Endothelial cell of umbilical vein (primary cell): Measurements from ENCODE around the gene ABI3BP. TPM values are rescaled to one million over a fixed set of nuclear protein-coding genes. Genes with fewer than 3 reads are reported as not detected.

Experiments
- BruUV-seq: library from RNA; stranded (reverse); fragments of 400-500 nt; replicated peaks from 2 replicates; lab custom pipeline; 2021; lab: Mats Ljungman, UMichigan
- CTCF ChIA-PET: fragments of 300-600, 350-600 bp; sonication (Branson Sonifier 250); formaldehyde crosslinking; loops from one replicate; lab custom pipeline; 2021; ENCODE audit warnings: antibody characterized with exemption, inconsistent platforms; lab: Charles Lee
- POLR2A ChIA-PET: fragments of 300-600, 350-600 bp; sonication (Branson Sonifier 250); formaldehyde crosslinking; loops from one replicate; lab custom pipeline; 2021; ENCODE audit warnings: antibody characterized with exemption, inconsistent platforms; lab: Charles Lee
- DNase-seq: peaks from one replicate; pipeline ENCODE4 v3.0.0-alpha.2; 2011; ENCODE audit warnings: low read depth, low spot score
- FAIRE-seq: peaks from 2 replicates; lab custom pipeline; 2011; peaks lifted over from hg19 to GRCh38; lab: Jason Lieb, UNC
- H2AFZ ChIP-seq: 2 replicates; pipeline ENCODE4 v1.6.0; 2012; ENCODE audit warnings: low read depth, low read length, control low read depth, inconsistent platforms
- H3K27ac ChIP-seq: 2 replicates; pipeline ENCODE4 v1.5.1; 2011; ENCODE audit warnings: low read depth, mild to moderate bottlenecking, control low read depth, low read length, moderate library complexity; ENCODE audit not compliant: insufficient read depth
- H3K27me3 ChIP-seq, 2 experiments: 2 replicates each; pipeline versions ENCODE4 v1.6.0 to v1.6.1; 2011; ENCODE audit warnings: low read length in 2 of 2, mixed read lengths in 1 of 2; ENCODE audit not compliant: control insufficient read depth in 2 of 2, insufficient read depth in 2 of 2
- H3K36me3 ChIP-seq, 2 experiments: 2 replicates in 1 of 2; 3 replicates in 1 of 2; pipeline ENCODE4 v1.5.1; 2011; ENCODE audit warnings: low read length in 2 of 2, mild to moderate bottlenecking in 1 of 2, moderate library complexity in 1 of 2; ENCODE audit not compliant: control insufficient read depth in 2 of 2, insufficient read depth in 2 of 2; ENCODE audit errors: extremely low read depth in 1 of 2
- H3K4me1 ChIP-seq: 3 replicates; pipeline ENCODE4 v1.5.1; 2011; ENCODE audit warnings: mild to moderate bottlenecking, low read length; ENCODE audit not compliant: control insufficient read depth, insufficient read depth; ENCODE audit errors: extremely low read depth
- H3K4me2 ChIP-seq: 2 replicates; pipeline ENCODE4 v1.6.1; 2011; ENCODE audit warnings: low read length, control low read depth, mixed read lengths; ENCODE audit not compliant: insufficient read depth
- H3K4me3 ChIP-seq, 3 experiments: fragments of 200-600 bp in 1 of 3; sonication (generic), shearing (Covaris generic) in 1 of 3; replicated peaks in 1 of 3; 2 replicates each; pipeline ENCODE4 v1.5.1; 2011 to 2016; ENCODE audit warnings: control low read depth in 3 of 3, low read length in 3 of 3, mild to moderate bottlenecking in 2 of 3, inconsistent platforms in 1 of 3, low read depth in 1 of 3, moderate library complexity in 1 of 3; ENCODE audit not compliant: insufficient read depth in 1 of 3
- H3K79me2 ChIP-seq: 2 replicates; pipeline ENCODE4 v1.6.0; 2012; ENCODE audit warnings: low read length, inconsistent platforms; ENCODE audit not compliant: control insufficient read depth, insufficient read depth
- H3K9ac ChIP-seq: replicated peaks from 2 replicates; pipeline ENCODE3; 2011; ENCODE audit warnings: low read length, control low read depth; ENCODE audit not compliant: insufficient read depth; ENCODE audit errors: extremely low read depth
- H3K9me1 ChIP-seq: replicated peaks from 3 replicates; pipeline ENCODE4 v1.6.0; 2011; ENCODE audit warnings: mild to moderate bottlenecking, low read length; ENCODE audit not compliant: control insufficient read depth, insufficient read depth; ENCODE audit errors: extremely low read depth
- H3K9me3 ChIP-seq: replicated peaks from 2 replicates; pipeline ENCODE4 v1.5.1; 2012; ENCODE audit warnings: low read length, inconsistent platforms; ENCODE audit not compliant: control insufficient read depth, insufficient read depth
- H4K20me1 ChIP-seq: replicated peaks from 2 replicates; pipeline ENCODE3; 2011; ENCODE audit warnings: mild to moderate bottlenecking, low read length; ENCODE audit not compliant: control insufficient read depth, insufficient read depth; ENCODE audit errors: extremely low read depth
- CTCF ChIP-seq, 2 donors: IDR thresholded peaks; 1 replicate in 1 of 2; 2 replicates in 1 of 2; pipeline ENCODE4 v1.5.1; 2011; ENCODE audit warnings: low read length in 2 of 2, mild to moderate bottlenecking in 2 of 2, moderate library complexity in 2 of 2, control low read depth in 1 of 2, inconsistent platforms in 1 of 2, low read depth in 1 of 2; ENCODE audit not compliant: insufficient read depth in 1 of 2; ENCODE audit errors: extremely low read depth in 1 of 2
- EZH2 ChIP-seq: IDR thresholded peaks from 2 replicates; pipeline ENCODE4 v1.6.1; 2012; ENCODE audit warnings: borderline replicate concordance, low read depth, mild to moderate bottlenecking, moderate library complexity, low read length, inconsistent platforms; ENCODE audit not compliant: severe bottlenecking
- FOS ChIP-seq: IDR thresholded peaks from 2 replicates; pipeline ENCODE4 v1.6.1; 2011; ENCODE audit warnings: mild to moderate bottlenecking, low read length, moderate library complexity, borderline replicate concordance; ENCODE audit not compliant: insufficient read depth
- GATA2 ChIP-seq: IDR thresholded peaks from 2 replicates; pipeline ENCODE4 v1.7.0; 2011; ENCODE audit warnings: low read depth, mild to moderate bottlenecking, moderate library complexity, mixed read lengths, low read length; ENCODE audit not compliant: insufficient read length, insufficient read depth
- JUN ChIP-seq: IDR thresholded peaks from 2 replicates; pipeline ENCODE4 v1.6.1; 2011; ENCODE audit warnings: borderline replicate concordance, low read depth; ENCODE audit not compliant: insufficient read length, insufficient read depth
- MAX ChIP-seq: IDR thresholded peaks from 2 replicates; pipeline ENCODE4 v1.6.1; 2011; ENCODE audit not compliant: insufficient read depth, insufficient read length
- MYC ChIP-seq: IDR thresholded peaks from one replicate; pipeline ENCODE4 v1.6.1; 2011; ENCODE audit warnings: mild to moderate bottlenecking, low read depth, low read length
- POLR2A ChIP-seq: IDR thresholded peaks from 2 replicates; pipeline ENCODE4 v1.6.1; 2012; ENCODE audit warnings: low read depth, mild to moderate bottlenecking, control low read depth, low read length
- POLR2AphosphoS5 ChIP-seq: IDR thresholded peaks from 2 replicates; pipeline ENCODE4 v1.6.1; 2012; ENCODE audit warnings: low read depth, mild to moderate bottlenecking, control low read depth, low read length, moderate library complexity; ENCODE audit not compliant: insufficient read depth
- dilution Hi-C: fragments of 300-500 bp; cut with MboI; formaldehyde crosslinking; loops from one replicate; pipeline ENCODE4 v1.15.0; 2019; ENCODE audit warnings: low sequenced_read_pairs; ENCODE audit not compliant: extremely low pct_ligation_motif_present
- intact Hi-C: fragments of 100-400 bp; cut with micrococcal nuclease; formaldehyde crosslinking; loops from one replicate; pipeline ENCODE4 v1.10.0; 2022
- polyA plus RNA-seq, 4 experiments: library from polyadenylated mRNA; depleted of rRNA in 3 of 4; stranded (reverse) in 3 of 4; unstranded in 1 of 4; fragments of >200 nt; gene quantifications; 2 replicates each; pipeline versions ENCODE4 v1.2.1 to v1.2.3, GENCODE V29; 2011 to 2012; ENCODE audit warnings: missing spikeins in 1 of 4
- total RNA-seq: library from RNA; stranded (reverse); gene quantifications from 2 replicates; pipeline ENCODE4 v1.2.3, GENCODE V29; 2021

ABI3BP gene
- total and polyA plus RNA-seq, 2 donors (not counting 3 experiments of a cell fraction or from before 2014, with no cell fraction given), result 78.1 to 106 TPM

GRCh38 chr3:100844063-100844936 is 148.9 kb downstream of the ABI3BP start:
- dilution Hi-C loops, result no loop called here
- Histone ChIP-seq H2AFZ (no peak overlapping the region), H3K9me1 (no peaks in the 10 kb centered on the region), H3K4me3 (no peak overlapping the region), H3K27me3 (no peaks in the 10 kb centered on the region), H3K9me3 (no peaks in the 10 kb centered on the region), H3K4me1 (no peaks in the 10 kb centered on the region), H3K36me3 (no peaks in the 10 kb centered on the region), H3K79me2 (no peaks in the 10 kb centered on the region), H3K4me2 (no peak overlapping the region), H4K20me1 (no peaks in the 10 kb centered on the region), H3K9ac (no peak overlapping the region), H3K27ac (no peak overlapping the region)
- intact Hi-C loops, result no loop called here
- FAIRE-seq (no peak), DNase-seq (no peak)
- no TSS peak for BruUV-seq
- POLR2A ChIA-PET, result no interaction called here
- CTCF ChIA-PET, result interaction anchor here (1.0 to 1.1 kb wide), 2 partner anchors 71 to 352 kb away, joined by 3 read pairs; no protein-coding TSS in a partner anchor
- TF ChIP-seq MYC (no peak), POLR2A (no peak), JUN (no peak), GATA2 (no peak), CTCF (IDR thresholded peaks at IDR 0.05; ENCODE audit: extremely low read depth in 1 of 2, insufficient read depth in 1 of 2, low read depth in 1 of 2, low read length in 2 of 2) (no peak), EZH2 (no peak), POLR2AphosphoS5 (no peak), FOS (no peak), MAX (no peak)
